HepG2 (cell line): ENCODE measurements around the gene MFAP4. TPM values are rescaled to one million over a fixed set of nuclear protein-coding genes. Genes with fewer than 3 reads are reported as not detected.

Source experiments
- ATAC-seq: fragments of 200-7000 bp; cut with Tn5 transposase; 3 replicates; pipeline ENCODE4 v1.9.1; 2020; ENCODE audit warnings: mild to moderate bottlenecking, moderate library complexity
- BruUV-seq: library from RNA; stranded (reverse); fragments of 400-500 nt; replicated peaks from 2 replicates; lab custom pipeline; 2021; lab: Mats Ljungman, UMichigan
- CTCF ChIA-PET: fragments of 300-600 bp; formaldehyde crosslinking; extraction: SDS; loops from one replicate; lab custom pipeline; 2021; ENCODE audit warnings: low total read pairs, inconsistent platforms, low intra/inter-chr PET ratio; lab: Yijun Ruan, JAX
- POLR2A ChIA-PET: fragments of 350-600 bp; sonication (Branson Sonifier 250); formaldehyde crosslinking; loops from one replicate; lab custom pipeline; 2020; ENCODE audit warnings: antibody characterized with exemption, inconsistent platforms; lab: Yijun Ruan, JAX
- DNase-seq: peaks from one replicate; pipeline ENCODE4 v3.0.0-alpha.2; 2015; ENCODE audit warnings: low spot score
- FAIRE-seq: peaks from 3 replicates; lab custom pipeline; 2011; peaks lifted over from hg19 to GRCh38; lab: Jason Lieb, UNC
- H2AFZ ChIP-seq: one replicate; pipeline ENCODE4 v1.6.1; 2011; ENCODE audit warnings: low read length, inconsistent platforms
- H3K27ac ChIP-seq: fragments of 300-600 bp; 3 replicates; pipeline ENCODE4 v1.8.0; 2011; ENCODE audit warnings: mixed run types, mild to moderate bottlenecking, mixed read lengths, low read length, inconsistent platforms; ENCODE audit not compliant: insufficient read depth; ENCODE audit errors: extremely low read length
- H3K27me3 ChIP-seq, 2 experiments: fragments of 200-600 bp in 1 of 2; 2 replicates in 1 of 2; 3 replicates in 1 of 2; pipeline versions ENCODE4 v1.6.0 to v1.8.0; 2011; ENCODE audit warnings: low read length in 2 of 2, mild to moderate bottlenecking in 2 of 2, moderate library complexity in 2 of 2, inconsistent platforms in 1 of 2; ENCODE audit not compliant: insufficient read depth in 2 of 2, control insufficient read depth in 1 of 2
- H3K36me3 ChIP-seq, 2 experiments: fragments of 200-600 bp in 1 of 2; replicated peaks in 1 of 2; 2 replicates in 1 of 2; 3 replicates in 1 of 2; pipeline versions ENCODE4 v1.5.1 to v1.8.0; 2011; ENCODE audit warnings: low read length in 2 of 2, inconsistent platforms in 1 of 2; ENCODE audit not compliant: insufficient read depth in 2 of 2, control insufficient read depth in 1 of 2
- H3K4me1 ChIP-seq: 2 replicates; pipeline ENCODE4 v1.5.1; 2012; ENCODE audit warnings: low read length, inconsistent platforms; ENCODE audit not compliant: insufficient read depth
- H3K4me2 ChIP-seq: 2 replicates; pipeline ENCODE4 v1.6.0; 2011; ENCODE audit warnings: low read depth, low read length, inconsistent platforms
- H3K4me3 ChIP-seq, 3 experiments: fragments of 200-600 bp in 1 of 3; sonication (generic), shearing (Covaris generic) in 1 of 3; replicated peaks in 1 of 3; 2 replicates each; pipeline ENCODE4 v1.5.1; 2011 to 2016; ENCODE audit warnings: low read length in 3 of 3, inconsistent platforms in 2 of 3, low read depth in 2 of 3, mild to moderate bottlenecking in 2 of 3, control low read depth in 1 of 3, mixed read lengths in 1 of 3; ENCODE audit not compliant: insufficient read depth in 1 of 3
- H3K79me2 ChIP-seq: one replicate; pipeline ENCODE4 v1.6.1; 2011; ENCODE audit warnings: low read length, inconsistent platforms; ENCODE audit not compliant: insufficient read depth
- H3K9ac ChIP-seq: 2 replicates; pipeline ENCODE4 v1.6.0; 2011; ENCODE audit warnings: mild to moderate bottlenecking, low read depth, low read length, inconsistent platforms; ENCODE audit not compliant: insufficient read depth
- H3K9me3 ChIP-seq: 2 replicates; pipeline ENCODE4 v1.5.1; 2012; ENCODE audit warnings: mild to moderate bottlenecking, low read length
- H4K20me1 ChIP-seq: 2 replicates; pipeline ENCODE4 v1.6.0; 2011; ENCODE audit warnings: inconsistent platforms, mild to moderate bottlenecking, low read length, moderate library complexity; ENCODE audit not compliant: insufficient read depth
- BCL6 ChIP-seq: IDR thresholded peaks from 2 replicates; pipeline ENCODE4 v1.6.1; 2016; ENCODE audit warnings: missing genetic modification reagents, missing compliant biosample characterization
- KLF16 ChIP-seq, 2 experiments: sonication (generic) in 1 of 2; formaldehyde crosslinking in 1 of 2; IDR thresholded peaks; 2 replicates each; pipeline versions ENCODE4 v1.6.1 to v1.8.0; 2016 to 2023; ENCODE audit warnings: missing genetic modification reagents in 2 of 2, missing compliant biosample characterization in 1 of 2
- UBTF ChIP-seq: sonication (generic); formaldehyde crosslinking; IDR thresholded peaks from 2 replicates; pipeline ENCODE4 v1.4.0; 2020; ENCODE audit warnings: mild to moderate bottlenecking, missing genetic modification reagents
- ZFP62 ChIP-seq: sonication (generic); formaldehyde crosslinking; IDR thresholded peaks from 2 replicates; pipeline ENCODE4 v1.4.0; 2020; ENCODE audit warnings: missing genetic modification reagents
- ZKSCAN1 ChIP-seq: fragments of 150-350 bp; IDR thresholded peaks from 2 replicates; pipeline ENCODE4 v1.6.1; 2014; ENCODE audit warnings: low read length
- ZNF205 ChIP-seq: IDR thresholded peaks from 2 replicates; pipeline ENCODE4 v1.6.1; 2018; ENCODE audit warnings: missing biosample characterization, missing genetic modification reagents
- ZNF567 ChIP-seq: sonication (generic); formaldehyde crosslinking; IDR thresholded peaks from 2 replicates; pipeline ENCODE4 v1.8.1; 2023; ENCODE audit warnings: mild to moderate bottlenecking, missing genetic modification reagents, borderline replicate concordance
- ZNF577 ChIP-seq: sonication (generic); formaldehyde crosslinking; IDR thresholded peaks from 2 replicates; pipeline ENCODE4 v1.4.0; 2020; ENCODE audit warnings: mild to moderate bottlenecking, low read depth, missing genetic modification reagents, borderline replicate concordance
- ZNF773 ChIP-seq: sonication (generic); formaldehyde crosslinking; IDR thresholded peaks from 2 replicates; pipeline ENCODE4 v1.4.0; 2020; ENCODE audit warnings: missing genetic modification reagents, borderline replicate concordance
- ZSCAN30 ChIP-seq: sonication (generic); formaldehyde crosslinking; IDR thresholded peaks from 2 replicates; pipeline ENCODE4 v1.5.0; 2020; ENCODE audit warnings: mild to moderate bottlenecking, missing genetic modification reagents
- WGBS: methylation state at CpG from one replicate; pipeline ENCODE4 v1.1.6; 2017; ENCODE audit warnings: low lambda C conversion rate; 5-methylcytosine and 5-hydroxymethylcytosine counted together
- in situ Hi-C: cut with HindIII; loops from 2 replicates; pipeline ENCODE4 v1.10.0; 2017; ENCODE audit warnings: low pct_unique_long_range_greater_than_20kb; ENCODE audit not compliant: extremely low pct_ligation_motif_present
- intact Hi-C: fragments of 100-400 bp; cut with micrococcal nuclease; formaldehyde crosslinking; loops from one replicate; pipeline ENCODE4 v1.10.0; 2022; ENCODE audit not compliant: unreplicated experiment
- polyA plus RNA-seq, 8 experiments: library from polyadenylated mRNA; depleted of rRNA in 3 of 8; stranded (reverse) in 7 of 8; unstranded in 1 of 8; fragments of >200 nt; fragmentation: Illumina TruSeq in 4 of 8; extraction: Trizol in 4 of 8; gene quantifications; 2 replicates each; pipeline versions ENCODE4 v1.2.1 to v1.2.3, GENCODE V29; 2011 to 2016; ENCODE audit warnings: low read depth in 4 of 8, missing spikeins in 1 of 8, mixed read lengths in 1 of 8; ENCODE audit not compliant: insufficient read depth in 1 of 8
- total RNA-seq, 5 experiments: library from RNA; depleted of rRNA; stranded (reverse); fragments of >200 nt; fragmentation: Illumina TruSeq; extraction: Trizol; gene quantifications; 2 replicates each; pipeline ENCODE4 v1.2.3, GENCODE V29; 2016; ENCODE audit warnings: low read depth in 1 of 5
- TF ChIP-seq, protein P1 (sequence below): IDR thresholded peaks from 2 replicates; pipeline ENCODE4 v1.6.1; 2016
- TF ChIP-seq, protein P2 (sequence below): sonication (generic); formaldehyde crosslinking; IDR thresholded peaks from 2 replicates; pipeline ENCODE4 v1.8.0; 2022; ENCODE audit warnings: missing genetic modification reagents, mild to moderate bottlenecking, inconsistent platforms, borderline replicate concordance

MFAP4 gene
- total and polyA plus RNA-seq, 2 of the 13 experiments (the other 11 are each of a cell fraction or from before 2014, with no cell fraction given), result 0.08 TPM; not detected in 1

DNA sequence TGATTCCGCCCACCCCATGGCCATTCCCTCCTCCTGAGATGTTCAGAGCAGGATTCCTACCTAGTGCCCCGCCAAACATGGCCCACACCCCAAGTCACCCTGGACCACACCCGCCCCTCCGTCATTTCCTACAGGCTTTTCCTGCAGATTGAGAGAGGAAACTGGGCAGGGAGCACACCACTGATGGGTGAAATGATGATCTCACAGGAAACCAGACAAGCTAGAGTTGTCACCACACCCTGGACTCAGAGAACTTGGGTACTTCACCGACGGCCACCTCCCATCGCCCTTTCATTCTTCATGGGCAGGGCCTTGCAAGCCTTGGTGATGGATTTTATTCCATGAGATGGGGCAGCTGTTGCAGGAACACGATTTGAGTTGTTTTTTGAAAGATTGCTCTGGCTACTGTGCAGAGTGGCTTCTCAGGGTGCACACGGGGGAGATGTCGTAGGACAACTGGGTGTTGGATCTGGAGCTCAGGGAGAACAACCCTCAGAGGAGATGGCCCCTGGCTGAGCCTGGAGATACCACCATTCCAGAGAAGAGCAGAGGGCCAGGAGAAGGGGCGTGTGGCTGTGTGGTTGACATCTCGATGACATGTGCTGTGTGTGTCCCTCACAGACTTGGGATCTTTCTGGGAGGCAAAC, 17.0 kb downstream of the MFAP4 start:
- Histone ChIP-seq H3K27me3 (no peaks in the 10 kb centered on the region), H3K4me2 (no peak overlapping the region), H4K20me1 (no peaks in the 10 kb centered on the region), H3K4me3 (no peak overlapping the region), H3K79me2 (no peaks in the 10 kb centered on the region), H3K9ac (no peak overlapping the region), H3K4me1 (peaks cover 53% of the 10 kb centered on the region), H2AFZ (no peak overlapping the region), H3K27ac (no peak overlapping the region), H3K9me3 (no peaks in the 10 kb centered on the region), H3K36me3 (no peaks in the 10 kb centered on the region; a peak in 1 of 5 replicates)
- POLR2A ChIA-PET, result interaction anchor here (2.0 to 2.7 kb wide), 2 partner anchors 8 to 32 kb away, joined by 8 to 29 read pairs; partner anchors contain the start of gene MAPK7
- TF ChIP-seq ZFP62 (CRISPR knock-in tag) (no peak), ZNF205 (CRISPR knock-in tag) (no peak), ZNF577 (CRISPR knock-in tag) (no peak), KLF16 (CRISPR knock-in tag; IDR thresholded peaks at IDR 0.05) (no peak), BCL6 (no peak), ZSCAN30 (CRISPR knock-in tag) (no peak), ZNF773 (CRISPR knock-in tag) (no peak), ZNF567 (CRISPR knock-in tag) (no peak), ZKSCAN1 (no peak), UBTF (no peak)
- TF ChIP-seq, protein P1, sequence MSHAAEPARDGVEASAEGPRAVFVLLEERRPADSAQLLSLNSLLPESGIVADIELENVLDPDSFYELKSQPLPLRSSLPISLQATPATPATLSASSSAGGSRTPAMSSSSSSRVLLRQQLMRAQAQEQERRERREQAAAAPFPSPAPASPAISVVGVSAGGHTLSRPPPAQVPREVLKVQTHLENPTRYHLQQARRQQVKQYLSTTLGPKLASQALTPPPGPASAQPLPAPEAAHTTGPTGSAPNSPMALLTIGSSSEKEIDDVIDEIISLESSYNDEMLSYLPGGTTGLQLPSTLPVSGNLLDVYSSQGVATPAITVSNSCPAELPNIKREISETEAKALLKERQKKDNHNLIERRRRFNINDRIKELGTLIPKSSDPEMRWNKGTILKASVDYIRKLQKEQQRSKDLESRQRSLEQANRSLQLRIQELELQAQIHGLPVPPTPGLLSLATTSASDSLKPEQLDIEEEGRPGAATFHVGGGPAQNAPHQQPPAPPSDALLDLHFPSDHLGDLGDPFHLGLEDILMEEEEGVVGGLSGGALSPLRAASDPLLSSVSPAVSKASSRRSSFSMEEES (CRISPR knock-in tag), result no peak
- TF ChIP-seq, protein P2, sequence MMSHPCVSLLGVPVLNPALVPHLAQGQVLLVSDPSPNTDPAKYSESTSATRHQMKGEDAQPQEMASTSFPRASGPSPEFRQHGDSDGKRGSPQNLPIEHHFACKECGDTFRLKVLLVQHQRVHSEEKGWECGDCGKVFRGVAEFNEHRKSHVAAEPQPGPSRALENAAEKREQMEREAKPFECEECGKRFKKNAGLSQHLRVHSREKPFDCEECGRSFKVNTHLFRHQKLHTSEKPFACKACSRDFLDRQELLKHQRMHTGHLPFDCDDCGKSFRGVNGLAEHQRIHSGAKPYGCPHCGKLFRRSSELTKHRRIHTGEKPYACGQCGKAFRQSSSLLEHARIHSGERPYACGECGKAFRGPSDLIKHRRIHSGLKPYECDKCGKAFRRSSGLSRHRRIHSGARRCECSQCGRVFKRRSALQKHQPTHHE, result no peak
- no TSS peak for BruUV-seq
- FAIRE-seq (no peak), DNase-seq (no peak), ATAC-seq (no peak)
- CTCF ChIA-PET, result no interaction called here
- WGBS, result 96% methylated on average over 10 of the region's 12 CpGs
- in situ Hi-C loops (loop anchor here (10.0 kb wide), 1 partner anchor 395 kb away; no protein-coding TSS in a partner anchor), intact Hi-C loops (no loop called here)
